ENCODE data around the gene CLCNKA.
"Not testable (repeated sequence)": the region's sequence is repeated elsewhere in the genome, so short reads cannot be mapped to it uniquely, and the experiment has no call there.

Gene CLCNKA

DNA sequence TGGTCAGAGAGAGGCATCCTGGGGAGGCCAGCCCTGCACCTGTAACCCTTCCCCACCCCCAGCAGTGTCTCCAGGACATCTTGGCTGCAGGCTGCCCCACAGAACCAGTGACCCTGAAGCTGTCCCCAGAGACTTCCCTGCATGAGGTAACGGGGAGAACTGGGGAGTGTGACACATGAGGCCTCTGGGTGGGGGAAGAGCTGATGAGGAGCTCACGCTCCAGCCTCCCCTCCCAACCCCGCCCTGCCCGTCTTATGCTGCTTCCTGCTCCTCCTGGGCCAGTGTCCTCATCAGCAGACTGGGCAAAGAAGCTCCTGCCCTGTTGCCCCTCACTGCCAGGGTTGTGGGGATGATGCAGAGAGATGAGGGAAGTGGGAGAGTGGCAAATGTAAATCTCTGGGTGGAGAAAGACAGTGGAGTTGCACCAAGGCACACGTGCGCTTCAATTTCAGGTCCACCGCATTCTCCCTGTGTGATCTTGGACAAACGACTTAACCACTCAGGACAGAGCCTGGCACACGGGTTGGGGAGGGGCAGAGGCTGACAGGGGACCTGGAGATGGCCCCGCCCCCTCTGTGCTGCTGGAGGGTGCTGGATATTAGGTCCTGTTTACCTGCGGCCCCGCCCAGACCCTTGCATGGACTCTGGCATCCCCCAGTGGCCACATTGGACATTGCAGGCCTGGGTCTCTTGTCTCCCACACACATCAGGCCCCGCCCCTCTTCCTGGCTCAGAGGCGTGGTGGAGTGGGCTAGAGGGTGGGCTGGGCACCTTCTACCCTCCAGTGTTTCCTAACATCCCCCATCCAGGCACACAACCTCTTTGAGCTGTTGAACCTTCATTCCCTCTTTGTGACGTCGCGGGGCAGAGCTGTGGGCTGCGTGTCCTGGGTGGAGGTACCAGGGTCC lies 34.0 kb downstream of the CLCNKA start:
- no peaks in the 10 kb centered on the region for H3K4me1 ChIP-seq (ENCODE audit: insufficient read depth, poor library complexity, severe bottlenecking)
- H3K36me3 ChIP-seq (ENCODE audit: low read depth): no peaks in the 10 kb centered on the region
- no peaks in the 10 kb centered on the region for H3K27me3 ChIP-seq (ENCODE audit: insufficient read depth, poor library complexity, severe bottlenecking)
- no peak overlapping the region for H3K4me3 ChIP-seq (ENCODE audit: severe bottlenecking)
- TF ChIP-seq, protein P1, sequence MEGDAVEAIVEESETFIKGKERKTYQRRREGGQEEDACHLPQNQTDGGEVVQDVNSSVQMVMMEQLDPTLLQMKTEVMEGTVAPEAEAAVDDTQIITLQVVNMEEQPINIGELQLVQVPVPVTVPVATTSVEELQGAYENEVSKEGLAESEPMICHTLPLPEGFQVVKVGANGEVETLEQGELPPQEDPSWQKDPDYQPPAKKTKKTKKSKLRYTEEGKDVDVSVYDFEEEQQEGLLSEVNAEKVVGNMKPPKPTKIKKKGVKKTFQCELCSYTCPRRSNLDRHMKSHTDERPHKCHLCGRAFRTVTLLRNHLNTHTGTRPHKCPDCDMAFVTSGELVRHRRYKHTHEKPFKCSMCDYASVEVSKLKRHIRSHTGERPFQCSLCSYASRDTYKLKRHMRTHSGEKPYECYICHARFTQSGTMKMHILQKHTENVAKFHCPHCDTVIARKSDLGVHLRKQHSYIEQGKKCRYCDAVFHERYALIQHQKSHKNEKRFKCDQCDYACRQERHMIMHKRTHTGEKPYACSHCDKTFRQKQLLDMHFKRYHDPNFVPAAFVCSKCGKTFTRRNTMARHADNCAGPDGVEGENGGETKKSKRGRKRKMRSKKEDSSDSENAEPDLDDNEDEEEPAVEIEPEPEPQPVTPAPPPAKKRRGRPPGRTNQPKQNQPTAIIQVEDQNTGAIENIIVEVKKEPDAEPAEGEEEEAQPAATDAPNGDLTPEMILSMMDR (IDR thresholded peaks at IDR 0.05; ENCODE audit: poor library complexity, severe bottlenecking): peak; percentile 94
- no peak overlapping the region for H3K27ac ChIP-seq (ENCODE audit: poor library complexity, severe bottlenecking)
- ATAC-seq (ENCODE audit: low read depth): peak; percentile 89
- H3K9me3 ChIP-seq (ENCODE audit: severe bottlenecking): no peaks in the 10 kb centered on the region
- DNase-seq (ENCODE audit: low spot score): peak; percentile 86

DNA sequence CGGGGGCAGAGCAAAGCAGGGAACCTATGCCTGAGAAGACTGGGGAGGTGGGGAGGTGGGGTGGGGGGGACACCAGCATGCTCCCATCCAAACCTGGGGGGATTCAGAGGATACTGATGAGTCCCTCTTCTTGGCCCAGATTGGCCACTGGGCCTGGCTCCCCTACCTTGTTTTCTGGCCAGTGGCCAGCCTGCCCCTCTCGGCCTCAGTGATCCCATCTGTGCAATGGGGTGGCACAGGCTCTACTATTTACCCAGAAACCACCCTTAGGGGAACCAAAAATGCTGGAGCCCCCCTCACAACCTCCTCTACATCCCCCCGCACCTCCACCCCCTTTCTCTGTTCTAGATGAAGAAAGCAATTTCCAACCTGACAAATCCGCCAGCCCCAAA lies 34.7 kb downstream of the CLCNKA start:
- not testable (repeated sequence) for DNase-seq (ENCODE audit: low spot score); H3K4me1 ChIP-seq (ENCODE audit: insufficient read depth, poor library complexity, severe bottlenecking); H3K27ac ChIP-seq (ENCODE audit: poor library complexity, severe bottlenecking); H3K36me3 ChIP-seq (ENCODE audit: low read depth); H3K27me3 ChIP-seq (ENCODE audit: insufficient read depth, poor library complexity, severe bottlenecking); H3K4me3 ChIP-seq (ENCODE audit: severe bottlenecking); H3K9me3 ChIP-seq (ENCODE audit: severe bottlenecking); ATAC-seq (ENCODE audit: low read depth)

DNA sequence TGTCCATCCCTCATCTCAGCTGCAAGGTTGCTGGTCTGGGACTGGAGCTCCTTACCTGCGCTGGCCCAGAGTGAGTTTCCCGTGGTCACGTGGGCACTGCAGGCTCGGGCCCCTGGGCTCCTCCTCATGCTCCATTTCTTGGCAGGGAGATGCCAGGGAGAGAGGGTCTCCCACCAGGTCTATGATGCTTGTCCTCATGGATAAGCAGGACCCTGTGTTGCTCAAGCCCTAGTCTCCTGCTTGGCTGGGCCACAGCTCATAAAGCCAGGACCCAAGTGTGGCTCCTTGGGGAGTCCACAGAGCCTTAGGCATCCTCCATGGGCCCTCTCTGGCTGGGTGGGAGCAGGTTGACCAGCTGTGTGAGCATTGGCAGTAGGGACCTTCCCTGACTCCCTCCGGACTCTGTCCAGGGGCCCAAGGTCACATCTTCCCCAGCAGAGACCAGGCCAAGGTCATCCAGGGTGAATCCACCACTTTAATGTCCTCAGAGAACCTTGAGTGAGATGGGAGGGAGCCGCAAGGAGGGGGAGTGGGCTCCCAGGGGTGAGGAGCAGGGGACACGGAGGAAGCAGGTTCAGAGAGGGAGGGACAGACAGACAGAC lies 35.6 kb downstream of the CLCNKA start:
- not testable (repeated sequence) for H3K9me3 ChIP-seq (ENCODE audit: severe bottlenecking); DNase-seq (ENCODE audit: low spot score); H3K4me1 ChIP-seq (ENCODE audit: insufficient read depth, poor library complexity, severe bottlenecking); H3K36me3 ChIP-seq (ENCODE audit: low read depth); H3K4me3 ChIP-seq (ENCODE audit: severe bottlenecking); H3K27ac ChIP-seq (ENCODE audit: poor library complexity, severe bottlenecking); ATAC-seq (ENCODE audit: low read depth); H3K27me3 ChIP-seq (ENCODE audit: insufficient read depth, poor library complexity, severe bottlenecking)

DNA sequence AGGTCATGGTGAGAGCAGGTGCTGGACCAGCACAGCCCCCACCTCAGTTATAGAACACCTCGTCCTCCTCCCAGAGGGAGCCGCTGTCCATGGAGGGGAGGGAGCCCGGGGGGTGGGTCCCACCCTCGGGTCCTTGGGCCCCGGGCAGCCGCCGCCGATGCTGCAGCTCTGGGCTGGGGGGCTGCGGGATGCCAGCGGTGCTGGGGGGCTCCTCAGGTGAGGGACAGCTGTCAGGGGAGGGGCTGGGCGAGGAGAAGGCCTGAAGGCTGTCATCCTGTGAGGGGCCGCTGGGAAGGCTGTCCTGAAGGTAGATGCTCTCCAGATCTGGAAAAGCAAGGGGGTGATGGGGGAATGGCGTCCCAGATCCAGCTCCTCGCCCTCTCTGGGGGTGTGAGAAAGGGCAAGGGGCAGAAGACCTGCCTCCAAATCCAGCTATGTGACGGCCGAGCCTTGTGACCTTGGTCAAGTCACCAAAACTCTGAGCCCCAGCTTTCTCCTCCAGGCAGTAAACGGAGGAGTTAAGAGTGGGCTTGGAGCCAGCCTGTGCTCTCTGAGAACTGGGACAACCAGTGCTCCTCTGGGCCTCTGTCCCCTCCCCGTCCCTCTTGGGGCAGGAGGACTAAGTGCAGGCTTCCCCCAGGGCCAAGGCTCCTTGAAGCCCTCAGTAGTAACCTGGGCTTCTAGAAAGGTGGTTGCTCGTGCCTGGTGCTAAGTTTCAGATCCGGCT lies 36.7 kb downstream of the CLCNKA start:
- not testable (repeated sequence) for DNase-seq (ENCODE audit: low spot score); H3K4me3 ChIP-seq (ENCODE audit: severe bottlenecking); ATAC-seq (ENCODE audit: low read depth); H3K4me1 ChIP-seq (ENCODE audit: insufficient read depth, poor library complexity, severe bottlenecking); H3K36me3 ChIP-seq (ENCODE audit: low read depth); H3K9me3 ChIP-seq (ENCODE audit: severe bottlenecking); H3K27me3 ChIP-seq (ENCODE audit: insufficient read depth, poor library complexity, severe bottlenecking); H3K27ac ChIP-seq (ENCODE audit: poor library complexity, severe bottlenecking)

DNA sequence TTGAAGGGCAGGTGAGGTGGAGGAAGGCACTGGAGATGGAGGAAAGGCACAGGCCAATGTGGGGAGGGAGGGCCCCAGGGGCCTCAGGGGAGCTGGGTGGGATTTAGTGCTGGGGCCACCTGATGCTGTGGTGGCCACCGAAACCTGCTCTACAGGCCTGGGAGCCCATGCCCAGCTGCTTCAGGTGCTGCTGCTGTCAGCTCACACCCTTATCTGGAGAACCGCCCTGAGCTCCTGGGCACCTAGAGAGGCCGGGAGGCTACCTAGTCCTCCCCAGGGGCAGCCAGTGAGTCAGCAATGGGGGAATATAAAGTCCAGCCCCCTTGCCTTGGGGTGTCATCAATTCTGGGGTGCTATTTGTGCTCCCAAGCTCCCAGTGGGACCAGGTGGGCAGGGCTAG lies 39.4 kb downstream of the CLCNKA start:
- no peak for ATAC-seq (ENCODE audit: low read depth)
- TF ChIP-seq, protein P1 (IDR thresholded peaks at IDR 0.05; ENCODE audit: poor library complexity, severe bottlenecking): no peak

DNA sequence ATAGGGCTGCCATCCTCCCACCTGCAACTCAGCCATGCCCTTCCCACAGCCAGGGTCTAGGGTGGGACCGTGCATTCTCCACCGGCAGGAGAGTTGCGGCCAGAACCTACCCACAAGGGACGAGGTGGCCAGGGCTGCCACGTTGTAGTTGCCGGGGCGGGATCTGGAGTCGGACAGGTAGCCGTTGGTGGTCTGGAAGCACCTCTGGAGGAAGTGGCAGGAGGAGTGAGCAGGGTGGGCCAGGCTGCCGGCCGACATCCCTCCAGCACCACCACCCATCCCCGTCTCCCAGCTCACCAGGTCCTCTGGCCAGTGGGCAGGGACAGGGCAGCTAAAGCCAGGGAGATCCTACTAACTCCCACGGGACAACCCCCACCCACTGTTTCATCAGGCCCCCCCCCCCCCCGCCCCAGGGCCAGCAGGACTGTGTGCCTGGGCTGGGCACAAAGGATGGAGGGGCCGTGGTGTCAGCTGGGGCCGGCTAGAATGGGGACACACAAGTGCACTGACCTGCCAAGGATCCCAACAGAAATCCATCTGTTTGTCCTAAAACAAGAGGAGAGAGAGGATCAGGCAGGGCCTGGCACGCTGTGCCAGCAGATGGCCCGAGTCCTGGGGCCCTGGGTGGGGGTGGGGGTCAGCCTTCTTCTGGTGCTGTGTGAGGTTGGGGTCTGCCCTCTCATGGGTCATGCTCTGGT lies 40.3 kb downstream of the CLCNKA start:
- H3K27me3 ChIP-seq (ENCODE audit: insufficient read depth, poor library complexity, severe bottlenecking); H3K4me1 ChIP-seq (ENCODE audit: insufficient read depth, poor library complexity, severe bottlenecking); H3K4me3 ChIP-seq (ENCODE audit: severe bottlenecking); H3K9me3 ChIP-seq (ENCODE audit: severe bottlenecking); H3K36me3 ChIP-seq (ENCODE audit: low read depth); DNase-seq (ENCODE audit: low spot score); H3K27ac ChIP-seq (ENCODE audit: poor library complexity, severe bottlenecking); ATAC-seq (ENCODE audit: low read depth): not testable (repeated sequence)

More for the DNA sequence above, 39.4 kb downstream of the CLCNKA start:
- no peak overlapping the region for H3K27ac ChIP-seq (ENCODE audit: poor library complexity, severe bottlenecking)
- no peak overlapping the region for H3K4me3 ChIP-seq (ENCODE audit: severe bottlenecking)
- DNase-seq (ENCODE audit: low spot score): no peak
- H3K4me1 ChIP-seq (ENCODE audit: insufficient read depth, poor library complexity, severe bottlenecking): no peaks in the 10 kb centered on the region
- no peaks in the 10 kb centered on the region for H3K36me3 ChIP-seq (ENCODE audit: low read depth)
- no peaks in the 10 kb centered on the region for H3K27me3 ChIP-seq (ENCODE audit: insufficient read depth, poor library complexity, severe bottlenecking)
- no peaks in the 10 kb centered on the region for H3K9me3 ChIP-seq (ENCODE audit: severe bottlenecking)

DNA sequence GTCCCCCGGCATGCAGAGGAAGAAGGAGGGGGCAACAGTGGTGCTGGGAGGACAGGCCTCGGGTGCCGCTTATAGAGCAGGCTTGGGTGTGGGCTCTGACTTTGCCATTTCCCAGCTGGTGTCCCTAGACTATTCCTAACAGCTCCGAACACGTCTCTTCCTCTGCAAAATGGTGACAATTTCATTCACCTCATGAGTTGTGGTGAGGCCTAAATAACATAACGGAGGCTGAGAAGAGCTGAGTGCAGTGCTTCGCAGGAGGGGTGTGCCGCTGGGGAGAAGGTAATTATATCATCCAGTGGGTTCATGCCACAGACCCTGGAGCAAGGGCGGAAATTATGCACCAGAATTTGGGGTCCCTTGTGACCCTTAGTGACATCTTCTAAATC lies 40.8 kb downstream of the CLCNKA start:
- H3K4me3 ChIP-seq (ENCODE audit: severe bottlenecking); H3K4me1 ChIP-seq (ENCODE audit: insufficient read depth, poor library complexity, severe bottlenecking); H3K27ac ChIP-seq (ENCODE audit: poor library complexity, severe bottlenecking); H3K27me3 ChIP-seq (ENCODE audit: insufficient read depth, poor library complexity, severe bottlenecking); ATAC-seq (ENCODE audit: low read depth); DNase-seq (ENCODE audit: low spot score); H3K9me3 ChIP-seq (ENCODE audit: severe bottlenecking); H3K36me3 ChIP-seq (ENCODE audit: low read depth): not testable (repeated sequence)

Measured in RWPE2 (cell line).